HepG2 (cell line): ENCODE results near the gene IGFALS. TPM values are rescaled to one million over a fixed set of nuclear protein-coding genes. Genes with fewer than 3 reads are reported as not detected.

Source experiments
- ELF3 ChIP-seq: IDR thresholded peaks from 2 replicates; pipeline ENCODE4 v1.6.1; 2016; ENCODE audit warnings: missing genetic modification reagents, missing compliant biosample characterization
- GATA4 ChIP-seq: sonication (generic); IDR thresholded peaks from 2 replicates; pipeline ENCODE4 v1.6.1; 2016; ENCODE audit warnings: antibody characterized with exemption, low read depth, borderline replicate concordance
- HOXA7 ChIP-seq: sonication (generic); formaldehyde crosslinking; IDR thresholded peaks from 2 replicates; pipeline ENCODE4 v1.8.1; 2022; ENCODE audit warnings: mild to moderate bottlenecking, missing genetic modification reagents, moderate library complexity
- SNAPC2 ChIP-seq: sonication (generic); formaldehyde crosslinking; IDR thresholded peaks from 2 replicates; pipeline ENCODE4 v1.8.1; 2022; ENCODE audit warnings: mild to moderate bottlenecking, missing genetic modification reagents
- XRCC5 ChIP-seq: fragments of 200-400 bp; formaldehyde crosslinking; optimal IDR thresholded peaks from 2 replicates; pipeline ENCODE3; 2017; ENCODE audit warnings: mild to moderate bottlenecking, low read length
- ZBTB8A ChIP-seq: sonication (generic); formaldehyde crosslinking; IDR thresholded peaks from 2 replicates; pipeline ENCODE4 v1.4.0; 2020; ENCODE audit warnings: mild to moderate bottlenecking, low read depth, missing genetic modification reagents, borderline replicate concordance
- ZMYM3 ChIP-seq: sonication (generic); formaldehyde crosslinking; IDR thresholded peaks from 2 replicates; pipeline ENCODE4 v1.5.1; 2020; ENCODE audit warnings: mild to moderate bottlenecking, missing genetic modification reagents
- ZNF331 ChIP-seq: sonication (generic); formaldehyde crosslinking; IDR thresholded peaks from 2 replicates; pipeline ENCODE4 v1.4.0; 2020; ENCODE audit warnings: missing genetic modification reagents
- polyA plus RNA-seq, 8 experiments: library from polyadenylated mRNA; depleted of rRNA in 3 of 8; stranded (reverse) in 7 of 8; unstranded in 1 of 8; fragments of >200 nt; fragmentation: Illumina TruSeq in 4 of 8; extraction: Trizol in 4 of 8; gene quantifications; 2 replicates each; pipeline versions ENCODE4 v1.2.1 to v1.2.3, GENCODE V29; 2011 to 2016; ENCODE audit warnings: low read depth in 4 of 8, missing spikeins in 1 of 8, mixed read lengths in 1 of 8; ENCODE audit not compliant: insufficient read depth in 1 of 8
- total RNA-seq, 5 experiments: library from RNA; depleted of rRNA; stranded (reverse); fragments of >200 nt; fragmentation: Illumina TruSeq; extraction: Trizol; gene quantifications; 2 replicates each; pipeline ENCODE4 v1.2.3, GENCODE V29; 2016; ENCODE audit warnings: low read depth in 1 of 5
- TF ChIP-seq, protein P1 (sequence below), 2 experiments: sonication (generic) in 1 of 2; formaldehyde crosslinking in 1 of 2; IDR thresholded peaks; 2 replicates each; pipeline versions ENCODE4 v1.6.1 to v1.9.0; 2014 to 2022; ENCODE audit warnings: antibody characterized with exemption in 1 of 2, borderline replicate concordance in 1 of 2, inconsistent platforms in 1 of 2, low read depth in 1 of 2, missing genetic modification reagents in 1 of 2
- TF ChIP-seq, protein P2 (sequence below): sonication (generic); formaldehyde crosslinking; IDR thresholded peaks from 2 replicates; pipeline ENCODE4 v1.9.0; 2021; ENCODE audit warnings: missing genetic modification reagents, borderline replicate concordance
- TF ChIP-seq, protein P3 (sequence below): sonication (generic); formaldehyde crosslinking; IDR thresholded peaks from 2 replicates; pipeline ENCODE4 v1.5.0; 2020; ENCODE audit warnings: missing genetic modification reagents
- TF ChIP-seq, protein P4 (sequence below): sonication (generic); formaldehyde crosslinking; IDR thresholded peaks from 2 replicates; pipeline ENCODE4 v1.5.0; 2020; ENCODE audit warnings: missing genetic modification reagents, mild to moderate bottlenecking, borderline replicate concordance
- TF ChIP-seq, protein P5 (sequence below): sonication (generic); formaldehyde crosslinking; IDR thresholded peaks from 2 replicates; pipeline ENCODE4 v1.5.1; 2020; ENCODE audit warnings: missing genetic modification reagents, mild to moderate bottlenecking, borderline replicate concordance
- TF ChIP-seq, protein P6 (sequence below): sonication (generic); formaldehyde crosslinking; IDR thresholded peaks from 2 replicates; pipeline ENCODE4 v1.4.0; 2020; ENCODE audit warnings: mild to moderate bottlenecking, missing genetic modification reagents

The IGFALS gene
- total and polyA plus RNA-seq, 2 of the 13 experiments (the other 11 are each of a cell fraction or from before 2014, with no cell fraction given) = 0.34 to 2.4 TPM

DNA sequence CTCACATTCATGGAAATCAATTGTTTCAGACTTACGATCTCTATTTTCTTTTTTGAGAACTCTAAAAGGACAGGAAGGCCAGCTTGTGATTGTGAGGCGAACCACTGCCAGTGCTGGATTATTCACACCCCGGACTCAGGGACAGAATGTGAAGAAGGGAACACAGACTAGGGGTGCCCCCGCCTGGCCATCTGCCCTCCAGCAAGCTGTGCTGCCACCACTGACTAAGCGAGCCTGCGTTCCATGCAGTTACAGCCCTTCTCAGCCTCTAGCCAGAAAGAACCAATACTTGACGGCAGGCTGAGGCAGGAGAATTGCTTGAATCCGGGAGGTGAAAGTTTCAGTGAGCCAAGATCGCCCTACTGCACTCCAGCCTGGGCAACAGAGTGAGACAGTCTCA is 30.3 kb upstream of the IGFALS start (continued):
- TF ChIP-seq, protein P1, sequence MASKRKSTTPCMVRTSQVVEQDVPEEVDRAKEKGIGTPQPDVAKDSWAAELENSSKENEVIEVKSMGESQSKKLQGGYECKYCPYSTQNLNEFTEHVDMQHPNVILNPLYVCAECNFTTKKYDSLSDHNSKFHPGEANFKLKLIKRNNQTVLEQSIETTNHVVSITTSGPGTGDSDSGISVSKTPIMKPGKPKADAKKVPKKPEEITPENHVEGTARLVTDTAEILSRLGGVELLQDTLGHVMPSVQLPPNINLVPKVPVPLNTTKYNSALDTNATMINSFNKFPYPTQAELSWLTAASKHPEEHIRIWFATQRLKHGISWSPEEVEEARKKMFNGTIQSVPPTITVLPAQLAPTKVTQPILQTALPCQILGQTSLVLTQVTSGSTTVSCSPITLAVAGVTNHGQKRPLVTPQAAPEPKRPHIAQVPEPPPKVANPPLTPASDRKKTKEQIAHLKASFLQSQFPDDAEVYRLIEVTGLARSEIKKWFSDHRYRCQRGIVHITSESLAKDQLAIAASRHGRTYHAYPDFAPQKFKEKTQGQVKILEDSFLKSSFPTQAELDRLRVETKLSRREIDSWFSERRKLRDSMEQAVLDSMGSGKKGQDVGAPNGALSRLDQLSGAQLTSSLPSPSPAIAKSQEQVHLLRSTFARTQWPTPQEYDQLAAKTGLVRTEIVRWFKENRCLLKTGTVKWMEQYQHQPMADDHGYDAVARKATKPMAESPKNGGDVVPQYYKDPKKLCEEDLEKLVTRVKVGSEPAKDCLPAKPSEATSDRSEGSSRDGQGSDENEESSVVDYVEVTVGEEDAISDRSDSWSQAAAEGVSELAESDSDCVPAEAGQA (IDR thresholded peaks at IDR 0.05; ENCODE audit: low read depth) = no peak
- TF ChIP-seq, protein P1 (CRISPR knock-in tag; IDR thresholded peaks at IDR 0.05; ENCODE audit: borderline replicate concordance) = no peak
- TF ChIP-seq ZMYM3 (no peak), XRCC5 (peak; percentile 77), SNAPC2 (no peak), GATA4 (no peak), ZBTB8A (CRISPR knock-in tag) (no peak), ELF3 (CRISPR knock-in tag) (no peak), HOXA7 (CRISPR knock-in tag) (no peak), ZNF331 (CRISPR knock-in tag) (peak; percentile 32; the same call in 1 of the 2 replicates)
- TF ChIP-seq, protein P2, sequence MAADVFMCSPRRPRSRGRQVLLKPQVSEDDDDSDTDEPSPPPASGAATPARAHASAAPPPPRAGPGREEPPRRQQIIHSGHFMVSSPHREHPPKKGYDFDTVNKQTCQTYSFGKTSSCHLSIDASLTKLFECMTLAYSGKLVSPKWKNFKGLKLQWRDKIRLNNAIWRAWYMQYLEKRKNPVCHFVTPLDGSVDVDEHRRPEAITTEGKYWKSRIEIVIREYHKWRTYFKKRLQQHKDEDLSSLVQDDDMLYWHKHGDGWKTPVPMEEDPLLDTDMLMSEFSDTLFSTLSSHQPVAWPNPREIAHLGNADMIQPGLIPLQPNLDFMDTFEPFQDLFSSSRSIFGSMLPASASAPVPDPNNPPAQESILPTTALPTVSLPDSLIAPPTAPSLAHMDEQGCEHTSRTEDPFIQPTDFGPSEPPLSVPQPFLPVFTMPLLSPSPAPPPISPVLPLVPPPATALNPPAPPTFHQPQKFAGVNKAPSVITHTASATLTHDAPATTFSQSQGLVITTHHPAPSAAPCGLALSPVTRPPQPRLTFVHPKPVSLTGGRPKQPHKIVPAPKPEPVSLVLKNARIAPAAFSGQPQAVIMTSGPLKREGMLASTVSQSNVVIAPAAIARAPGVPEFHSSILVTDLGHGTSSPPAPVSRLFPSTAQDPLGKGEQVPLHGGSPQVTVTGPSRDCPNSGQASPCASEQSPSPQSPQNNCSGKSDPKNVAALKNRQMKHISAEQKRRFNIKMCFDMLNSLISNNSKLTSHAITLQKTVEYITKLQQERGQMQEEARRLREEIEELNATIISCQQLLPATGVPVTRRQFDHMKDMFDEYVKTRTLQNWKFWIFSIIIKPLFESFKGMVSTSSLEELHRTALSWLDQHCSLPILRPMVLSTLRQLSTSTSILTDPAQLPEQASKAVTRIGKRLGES (CRISPR knock-in tag) = no peak
- TF ChIP-seq, protein P3, sequence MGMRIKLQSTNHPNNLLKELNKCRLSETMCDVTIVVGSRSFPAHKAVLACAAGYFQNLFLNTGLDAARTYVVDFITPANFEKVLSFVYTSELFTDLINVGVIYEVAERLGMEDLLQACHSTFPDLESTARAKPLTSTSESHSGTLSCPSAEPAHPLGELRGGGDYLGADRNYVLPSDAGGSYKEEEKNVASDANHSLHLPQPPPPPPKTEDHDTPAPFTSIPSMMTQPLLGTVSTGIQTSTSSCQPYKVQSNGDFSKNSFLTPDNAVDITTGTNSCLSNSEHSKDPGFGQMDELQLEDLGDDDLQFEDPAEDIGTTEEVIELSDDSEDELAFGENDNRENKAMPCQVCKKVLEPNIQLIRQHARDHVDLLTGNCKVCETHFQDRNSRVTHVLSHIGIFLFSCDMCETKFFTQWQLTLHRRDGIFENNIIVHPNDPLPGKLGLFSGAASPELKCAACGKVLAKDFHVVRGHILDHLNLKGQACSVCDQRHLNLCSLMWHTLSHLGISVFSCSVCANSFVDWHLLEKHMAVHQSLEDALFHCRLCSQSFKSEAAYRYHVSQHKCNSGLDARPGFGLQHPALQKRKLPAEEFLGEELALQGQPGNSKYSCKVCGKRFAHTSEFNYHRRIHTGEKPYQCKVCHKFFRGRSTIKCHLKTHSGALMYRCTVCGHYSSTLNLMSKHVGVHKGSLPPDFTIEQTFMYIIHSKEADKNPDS (CRISPR knock-in tag) = no peak
- TF ChIP-seq, protein P4, sequence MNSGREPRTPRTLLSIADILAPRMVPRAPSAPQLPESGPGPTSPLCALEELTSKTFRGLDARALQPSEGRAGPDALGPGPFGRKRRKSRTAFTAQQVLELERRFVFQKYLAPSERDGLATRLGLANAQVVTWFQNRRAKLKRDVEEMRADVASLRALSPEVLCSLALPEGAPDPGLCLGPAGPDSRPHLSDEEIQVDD = no peak
- TF ChIP-seq, protein P5, sequence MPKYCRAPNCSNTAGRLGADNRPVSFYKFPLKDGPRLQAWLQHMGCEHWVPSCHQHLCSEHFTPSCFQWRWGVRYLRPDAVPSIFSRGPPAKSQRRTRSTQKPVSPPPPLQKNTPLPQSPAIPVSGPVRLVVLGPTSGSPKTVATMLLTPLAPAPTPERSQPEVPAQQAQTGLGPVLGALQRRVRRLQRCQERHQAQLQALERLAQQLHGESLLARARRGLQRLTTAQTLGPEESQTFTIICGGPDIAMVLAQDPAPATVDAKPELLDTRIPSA (CRISPR knock-in tag) = no peak
- TF ChIP-seq, protein P6, sequence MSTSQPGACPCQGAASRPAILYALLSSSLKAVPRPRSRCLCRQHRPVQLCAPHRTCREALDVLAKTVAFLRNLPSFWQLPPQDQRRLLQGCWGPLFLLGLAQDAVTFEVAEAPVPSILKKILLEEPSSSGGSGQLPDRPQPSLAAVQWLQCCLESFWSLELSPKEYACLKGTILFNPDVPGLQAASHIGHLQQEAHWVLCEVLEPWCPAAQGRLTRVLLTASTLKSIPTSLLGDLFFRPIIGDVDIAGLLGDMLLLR (CRISPR knock-in tag) = no peak
